ENCODE measurements around the gene RINL. TPM values are rescaled to one million over a fixed set of nuclear protein-coding genes. Genes with fewer than 3 reads are reported as not detected.

Gene RINL
- total RNA-seq (2021; fragmentation: NEBNext Ultra II Directional; extraction: Animal tissue kit (Norgen Biotek cat#: 25700)) (11.9 and 14.2 TPM in 2 replicates), polyA plus RNA-seq (2011; rRNA removed) (11.1 and 13.1 TPM in 2 replicates), polyA minus RNA-seq (2011; rRNA and poly(A)+ RNA removed) (2.9 and 4.1 TPM in 2 replicates)
- 11.5 TPM for polyA plus RNA-seq (2011; cell fraction: cytosol; rRNA removed)
- 9.9 TPM for polyA plus RNA-seq (2011; cell fraction: nucleus; rRNA removed)
- 8.3 to 13.8 TPM (median 11.4 TPM) in 4 replicates for polyA plus RNA-seq (2012, experiment 1 of 2)
- 16.6 TPM for polyA plus RNA-seq (2012, experiment 2 of 2)
- 12.7 TPM for polyA plus RNA-seq (2013, experiment 1 of 2)
- 10.9 TPM for polyA plus RNA-seq (2013, experiment 2 of 2)
- 4.3 TPM for polyA minus RNA-seq (2011; cell fraction: cytosol; rRNA and poly(A)+ RNA removed)
- polyA minus RNA-seq (2011; cell fraction: nucleus; rRNA and poly(A)+ RNA removed): 6.0 TPM
- long read RNA-seq, experiment 1, partial matches to known transcripts: 1 of 3 reads
- long read RNA-seq, experiment 1, other reads (novel, unspliced or antisense): 2 of 3 reads
- long read RNA-seq, experiment 2, transcript RINL-203 (3 exons, 1,810 nt): major isoform, 11 of 12 reads
- long read RNA-seq, experiment 2, partial matches to known transcripts: 1 of 12 reads
- long read RNA-seq, experiment 2, other reads (novel, unspliced or antisense): 0 of 12 reads

DNA sequence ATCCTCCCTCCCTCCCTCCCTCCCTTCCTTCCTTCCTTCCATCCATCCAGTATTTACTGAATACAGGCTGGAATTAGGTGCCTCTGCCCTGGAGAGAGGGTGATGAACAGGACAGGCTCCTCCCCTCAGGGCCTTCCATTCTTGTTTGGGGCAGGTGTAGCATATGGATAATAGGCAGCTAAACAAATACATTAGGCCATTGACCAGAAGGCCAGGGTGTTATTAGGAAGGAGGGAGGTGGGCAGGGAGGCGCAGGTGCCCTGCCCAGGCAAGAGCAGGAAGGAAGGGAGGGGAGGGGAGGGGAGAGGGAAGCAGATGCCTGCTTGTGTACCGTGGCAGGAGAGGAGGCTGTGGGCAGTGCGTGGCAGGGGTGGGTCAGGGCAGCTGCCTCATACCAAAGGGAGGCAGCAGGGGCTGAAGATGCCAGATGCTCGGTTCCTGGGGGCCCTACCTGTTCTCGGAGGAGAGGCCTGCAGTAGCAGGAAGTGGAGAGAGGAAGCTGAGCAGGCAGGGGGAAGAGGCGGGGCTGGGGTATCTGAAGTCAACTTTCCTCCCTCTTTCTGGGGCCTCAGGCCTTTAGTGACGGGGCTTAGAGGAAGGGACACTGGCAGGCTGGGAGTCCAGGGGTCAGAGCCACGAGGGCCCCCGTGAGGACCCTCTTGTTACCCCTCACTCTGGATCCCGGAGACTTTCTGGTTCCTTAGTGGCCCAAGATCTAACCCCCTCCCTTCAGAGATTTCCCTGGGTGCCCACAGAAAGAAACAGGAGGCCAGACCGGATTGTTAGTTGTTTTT lies at the start of gene RINL:
Gene RINL (minus strand): TSS at position 495 of the 794 bp plus-strand sequence. CDS start 1,533 bp downstream, outside the sequence.
- no peaks in the 10 kb centered on the region for H3K27me3 ChIP-seq (replicated peaks in 1 of 4; ENCODE audit: control insufficient read depth in 3 of 4, extremely low read depth in 1 of 4, insufficient read depth in 3 of 4, low read length in 3 of 4)
- H4K5ac ChIP-seq (ENCODE audit: insufficient read length, low read depth, low read length): peak within 1 kb of the TSS; percentile 31
- POLR2A ChIA-PET (ENCODE audit: partially characterized antibody): interaction anchor here (0.7 to 6.1 kb wide), 10 partner anchors 9 to 49 kb away, joined by 3 to 35 read pairs (median 4); no protein-coding TSS in a partner anchor
- H3K4ac ChIP-seq (replicated peaks; ENCODE audit: insufficient read length, low read depth, low read length): no peak within 1 kb of the TSS
- no peak within 1 kb of the TSS for H2BK120ac ChIP-seq (replicated peaks; ENCODE audit: low read depth, low read length)
- no peaks in the 10 kb centered on the region for H3K9me3 ChIP-seq (ENCODE audit: insufficient read depth in 2 of 2, low read depth in 1 of 2, low read length in 1 of 2)
- peaks cover 0 to 8% (median 3%) of the 10 kb centered on the region in 4 experiments; a peak in 6 of 7 replicates for H3K4me1 ChIP-seq (replicated peaks in 1 of 4; ENCODE audit: control insufficient read depth in 3 of 4, insufficient read depth in 4 of 4, low read length in 3 of 4)
- CTCF ChIA-PET (ENCODE audit: partially characterized antibody): interaction anchor here (1.0 to 7.0 kb wide), 2 partner anchors 10 to 159 kb away, joined by 3 to 97 read pairs; no protein-coding TSS in a partner anchor
- no peak within 1 kb of the TSS for H2BK15ac ChIP-seq (ENCODE audit: low read length)
- no peak within 1 kb of the TSS for H3K23ac ChIP-seq (ENCODE audit: insufficient read length)
- no peak within 1 kb of the TSS for H3K56ac ChIP-seq (replicated peaks; ENCODE audit: insufficient read length, low read depth, low read length)
- H3K18ac ChIP-seq (ENCODE audit: extremely low read depth, low read length): peak within 1 kb of the TSS; percentile 66; the same call in 1 of the 2 replicates
- H4K91ac ChIP-seq (replicated peaks; ENCODE audit: insufficient read length, low read length): peak within 1 kb of the TSS; percentile 12
- peak within 1 kb of the TSS; percentile 55; the same call in 1 of the 2 replicates for H2BK5ac ChIP-seq (ENCODE audit: low read depth, low read length)
- H2AK5ac ChIP-seq (ENCODE audit: low read depth, low read length): peak within 1 kb of the TSS; percentile 53; the same call in 1 of the 2 replicates
- peak within 1 kb of the TSS; percentile 72 for H4K8ac ChIP-seq (ENCODE audit: extremely low read depth, insufficient read depth, low read length)
- 83% methylated on average over 8 of the region's 11 CpGs; no CpG with 5 or more reads in 1 of the 2 experiments for WGBS, 2 experiments (ENCODE audit: extremely low coverage in 1 of 2, insufficient coverage in 1 of 2, insufficient read length in 1 of 2, insufficient replicate concordance in 2 of 2, low coverage in 1 of 2, low lambda C conversion rate in 2 of 2, missing lambda C conversion rate in 1 of 2)
- peak within 1 kb of the TSS; percentile 61; the same call in 1 of the 2 replicates for H2BK20ac ChIP-seq (ENCODE audit: low read length)
- no peaks in the 10 kb centered on the region for H4K20me1 ChIP-seq (replicated peaks in 1 of 2; ENCODE audit: control insufficient read depth in 1 of 2, insufficient read depth in 2 of 2, low read length in 2 of 2)
- no peak within 1 kb of the TSS for H3K4me3 ChIP-seq (ENCODE audit: extremely low read depth in 1 of 4, insufficient read depth in 2 of 4, low read depth in 3 of 4, low read length in 4 of 4)
- FAIRE-seq (no peak), DNase-seq (ENCODE audit: low read depth in 1 of 2, low spot score in 2 of 2) (no peak)
- H3K9ac ChIP-seq (replicated peaks in 1 of 4; ENCODE audit: extremely low read depth in 1 of 4, low read depth in 3 of 4, low read length in 3 of 4): peak within 1 kb of the TSS in 1 of 4 experiments; percentile 40; a peak in 1 of 7 replicates
- no peak within 1 kb of the TSS for H2AFZ ChIP-seq (ENCODE audit: low read length)
- no peaks in the 10 kb centered on the region for H3K79me2 ChIP-seq (ENCODE audit: control insufficient read depth in 1 of 2, insufficient read depth in 2 of 2, low read length in 2 of 2)
- no peaks in the 10 kb centered on the region for H3K23me2 ChIP-seq (ENCODE audit: low read depth, low read length)
- peak within 1 kb of the TSS; percentile 77; the same call in 1 of the 2 replicates for H2BK12ac ChIP-seq (ENCODE audit: low read depth, low read length)
- no peak within 1 kb of the TSS for H3K27ac ChIP-seq (ENCODE audit: low read depth, low read length)
- peak within 1 kb of the TSS in 1 of 2 experiments; percentile 40; a peak in 2 of 4 replicates for H3K4me2 ChIP-seq (ENCODE audit: insufficient read depth in 1 of 2, low read depth in 2 of 2, low read length in 2 of 2)
- no peaks in the 10 kb centered on the region for H3K36me3 ChIP-seq (ENCODE audit: control insufficient read depth in 2 of 4, insufficient read depth in 4 of 4, low read length in 3 of 4)
- H3K79me1 ChIP-seq (ENCODE audit: low read depth, low read length): no peaks in the 10 kb centered on the region
- no peak within 1 kb of the TSS for H3K14ac ChIP-seq (ENCODE audit: insufficient read length)
- TF ChIP-seq SIN3A (conservative IDR thresholded peaks at IDR 0.05 in 1 of 2, IDR thresholded peaks at IDR 0.05 in 1 of 2; ENCODE audit: low read depth in 1 of 2, low read length in 2 of 2) (no peak), NRF1 (IDR thresholded peaks at IDR 0.05; ENCODE audit: low read depth, low read length) (no peak), CTBP2 (IDR thresholded peaks at IDR 0.05; ENCODE audit: borderline replicate concordance, insufficient read depth, insufficient read length, low read length) (no peak), SP2 (IDR thresholded peaks at IDR 0.05; ENCODE audit: low read length) (no peak), RNF2 (IDR thresholded peaks at IDR 0.05; ENCODE audit: borderline replicate concordance, low read depth, low read length, missing control alignments, poor library complexity, severe bottlenecking) (no peak), EGR1 (IDR thresholded peaks at IDR 0.05; ENCODE audit: borderline replicate concordance, low read depth, low read length) (no peak)

All from H1 (cell line).